IMR-90 (cell line): ENCODE results near the gene FAM168A. TPM values are rescaled to one million over a fixed set of nuclear protein-coding genes. Genes with fewer than 3 reads are reported as not detected.

Experiments used
- ATAC-seq: fragments of 200-7000 bp; cut with Tn5 transposase; 2 replicates; pipeline ENCODE4 v1.9.1; 2020; ENCODE audit warnings: low read depth, mild to moderate bottlenecking, moderate library complexity
- BruUV-seq: library from RNA; stranded (reverse); fragments of 400-500 nt; replicated peaks from 2 replicates; lab custom pipeline; 2021; lab: Mats Ljungman, UMichigan
- CTCF ChIA-PET: fragments of 300-600 bp; formaldehyde crosslinking; extraction: SDS; loops from one replicate; lab custom pipeline; 2021; ENCODE audit warnings: antibody characterized with exemption; lab: Yijun Ruan, JAX
- POLR2A ChIA-PET: fragments of 300-600 bp; sonication (Branson Sonifier 250); formaldehyde crosslinking; loops from one replicate; lab custom pipeline; 2022; ENCODE audit warnings: antibody characterized with exemption; ENCODE audit not compliant: unreplicated experiment; lab: Charles Lee
- DNase-seq: peaks from one replicate; pipeline ENCODE4 v3.0.0; 2013
- H2AFZ ChIP-seq: replicated peaks from 2 replicates; pipeline ENCODE3; 2013; ENCODE audit warnings: low read length, mild to moderate bottlenecking; ENCODE audit not compliant: poor library complexity
- H2AK5ac ChIP-seq: 2 replicates; pipeline ENCODE4 v1.6.1; 2013; ENCODE audit warnings: low read depth, low read length, inconsistent platforms
- H2AK9ac ChIP-seq: replicated peaks from 2 replicates; pipeline ENCODE3; 2013; ENCODE audit warnings: mild to moderate bottlenecking, low read depth, low read length, moderate library complexity; ENCODE audit not compliant: poor library complexity
- H2BK120ac ChIP-seq: 2 replicates; pipeline ENCODE4 v1.6.1; 2013; ENCODE audit warnings: low read depth, low read length, inconsistent platforms
- H2BK15ac ChIP-seq: 3 replicates; pipeline ENCODE4 v1.6.1; 2013; ENCODE audit warnings: low read depth, low read length, inconsistent platforms
- H2BK20ac ChIP-seq: 2 replicates; pipeline ENCODE4 v1.6.1; 2013; ENCODE audit warnings: low read depth, mild to moderate bottlenecking, inconsistent platforms, low read length, moderate library complexity
- H2BK5ac ChIP-seq: 2 replicates; pipeline ENCODE4 v1.6.1; 2013; ENCODE audit warnings: mild to moderate bottlenecking, low read depth, low read length, inconsistent platforms; ENCODE audit not compliant: poor library complexity, severe bottlenecking
- H3K14ac ChIP-seq: replicated peaks from 2 replicates; pipeline ENCODE4 v1.6.1; 2013; ENCODE audit warnings: low read depth, low read length, inconsistent platforms
- H3K18ac ChIP-seq: 2 replicates; pipeline ENCODE4 v1.6.1; 2013; ENCODE audit warnings: low read depth, low read length, control low read depth
- H3K23ac ChIP-seq: 2 replicates; pipeline ENCODE4 v1.6.1; 2013; ENCODE audit warnings: low read depth, low read length, inconsistent platforms
- H3K27ac ChIP-seq: 2 replicates; pipeline ENCODE4 v1.5.1; 2013; ENCODE audit warnings: mild to moderate bottlenecking, control low read depth, low read length; ENCODE audit not compliant: insufficient read depth
- H3K27me3 ChIP-seq: 2 replicates; pipeline ENCODE4 v1.6.1; 2013; ENCODE audit warnings: low read length; ENCODE audit not compliant: control insufficient read depth, insufficient read depth
- H3K36me3 ChIP-seq: 2 replicates; pipeline ENCODE4 v1.6.1; 2013; ENCODE audit warnings: low read length, mixed read lengths; ENCODE audit not compliant: control insufficient read depth, insufficient read depth
- H3K4ac ChIP-seq: 2 replicates; pipeline ENCODE4 v1.6.1; 2013; ENCODE audit warnings: low read depth, low read length, inconsistent platforms
- H3K4me1 ChIP-seq: 2 replicates; pipeline ENCODE4 v1.6.1; 2013; ENCODE audit warnings: low read length, mixed read lengths; ENCODE audit not compliant: control insufficient read depth, insufficient read depth
- H3K4me2 ChIP-seq: 2 replicates; pipeline ENCODE4 v1.6.1; 2013; ENCODE audit warnings: low read depth, mild to moderate bottlenecking, control low read depth, low read length, moderate library complexity
- H3K4me3 ChIP-seq: 2 replicates; pipeline ENCODE4 v1.5.1; 2013; ENCODE audit warnings: low read depth, mild to moderate bottlenecking, control low read depth, low read length, moderate library complexity; ENCODE audit not compliant: insufficient read depth
- H3K56ac ChIP-seq: 2 replicates; pipeline ENCODE4 v1.6.1; 2013; ENCODE audit warnings: low read length, inconsistent platforms; ENCODE audit not compliant: insufficient read depth; ENCODE audit errors: extremely low read depth
- H3K79me1 ChIP-seq, 2 experiments: 2 replicates each; pipeline ENCODE4 v1.6.1; 2013; ENCODE audit warnings: low read length in 2 of 2, inconsistent platforms in 1 of 2, low read depth in 1 of 2
- H3K9ac ChIP-seq: 2 replicates; pipeline ENCODE4 v1.6.1; 2013; ENCODE audit warnings: low read depth, low read length, control low read depth
- H3K9me1 ChIP-seq: 2 replicates; pipeline ENCODE4 v1.6.1; 2013; ENCODE audit warnings: low read length, inconsistent platforms; ENCODE audit not compliant: insufficient read depth
- H3K9me3 ChIP-seq: 2 replicates; pipeline ENCODE4 v1.6.1; 2013; ENCODE audit warnings: low read length; ENCODE audit not compliant: control insufficient read depth, insufficient read depth
- H4K20me1 ChIP-seq: 2 replicates; pipeline ENCODE4 v1.6.1; 2013; ENCODE audit warnings: low read length, inconsistent platforms; ENCODE audit not compliant: insufficient read depth
- H4K5ac ChIP-seq: 2 replicates; pipeline ENCODE4 v1.6.1; 2013; ENCODE audit warnings: mild to moderate bottlenecking, low read depth, low read length, control low read depth
- H4K8ac ChIP-seq, 2 experiments: 2 replicates each; pipeline ENCODE4 v1.6.1; 2013; ENCODE audit warnings: low read depth in 2 of 2, low read length in 2 of 2, control low read depth in 1 of 2, inconsistent platforms in 1 of 2
- H4K91ac ChIP-seq: 2 replicates; pipeline ENCODE4 v1.6.1; 2013; ENCODE audit warnings: low read depth, low read length, inconsistent platforms; ENCODE audit not compliant: insufficient read depth
- CHD1 ChIP-seq: IDR thresholded peaks from 2 replicates; pipeline ENCODE4 v1.6.1; 2012; ENCODE audit warnings: low read depth, low read length, improper control_type of control experiment
- FOS ChIP-seq: fragments of 150-350 bp; IDR thresholded peaks from 2 replicates; pipeline ENCODE4 v1.6.1; 2016; ENCODE audit warnings: low read depth, low read length
- MAFK ChIP-seq: IDR thresholded peaks from 2 replicates; pipeline ENCODE4 v1.6.1; 2012; ENCODE audit warnings: low read depth, low read length, improper control_type of control experiment
- MXI1 ChIP-seq: IDR thresholded peaks from 2 replicates; pipeline ENCODE4 v1.6.1; 2012; ENCODE audit warnings: low read depth, mild to moderate bottlenecking, low read length, moderate library complexity, borderline replicate concordance
- RAD21 ChIP-seq: IDR thresholded peaks from 2 replicates; pipeline ENCODE4 v1.6.1; 2012; ENCODE audit warnings: low read length, improper control_type of control experiment
- RFX5 ChIP-seq: IDR thresholded peaks from 2 replicates; pipeline ENCODE4 v1.8.0; 2012; ENCODE audit warnings: low read depth, mild to moderate bottlenecking, low read length, moderate library complexity
- SMC3 ChIP-seq: fragments of 150-350 bp; IDR thresholded peaks from 2 replicates; pipeline ENCODE4 v1.6.1; 2016; ENCODE audit warnings: low read depth, mild to moderate bottlenecking, antibody characterized with exemption, low read length, moderate library complexity
- WGBS, 2 experiments: methylation state at CpG; one replicate each; pipeline versions ENCODE4 v1.1.5 to v1.1.7; 2013; ENCODE audit warnings: missing lambda C conversion rate in 2 of 2; ENCODE audit not compliant: insufficient read length in 1 of 2; ENCODE audit errors: extremely low coverage in 2 of 2; 5-methylcytosine and 5-hydroxymethylcytosine counted together
- dilution Hi-C: fragments of 300-500 bp; cut with HindIII; formaldehyde crosslinking; loops from one replicate; pipeline ENCODE4 v1.14.3; 2018; ENCODE audit warnings: low sequenced_read_pairs; ENCODE audit not compliant: unreplicated experiment
- in situ Hi-C: fragments of 300-500 bp; cut with MboI; formaldehyde crosslinking; loops from 3 replicates; pipeline ENCODE4 v1.14.3; 2019; ENCODE audit warnings: low sequenced_read_pairs, inconsistent platforms, mixed read lengths
- intact Hi-C: fragments of 100-400 bp; cut with micrococcal nuclease; formaldehyde crosslinking; loops from 2 replicates; pipeline ENCODE4 v1.10.0; 2022
- polyA plus RNA-seq, 3 experiments: library from polyadenylated mRNA; depleted of rRNA; stranded (reverse); fragments of >200 nt; gene quantifications; 2 replicates each; pipeline ENCODE4 v1.2.3, GENCODE V29; 2012; ENCODE audit warnings: low replicate concordance in 1 of 3
- total RNA-seq: library from RNA; depleted of rRNA; stranded (reverse); fragments of >200 nt; gene quantifications from 2 replicates; pipeline ENCODE4 v1.2.3, GENCODE V29; 2012

The FAM168A gene
- total and polyA plus RNA-seq, 2 of the 4 experiments (the other 2 are of a cell fraction) = 13.1 to 22.8 TPM

- Histone ChIP-seq H4K5ac (no peak overlapping the region), H2BK120ac (no peak overlapping the region), H3K14ac (no peak overlapping the region), H3K4me2 (no peak overlapping the region), H3K79me1 (peaks cover 25 to 53% of the 10 kb centered on the region in 2 experiments), H2AFZ (no peak overlapping the region), H2BK20ac (no peak overlapping the region), H3K4ac (no peak overlapping the region), H3K4me3 (no peak overlapping the region), H2AK9ac (no peak overlapping the region), H2BK15ac (no peak overlapping the region), H3K18ac (no peak overlapping the region), H4K20me1 (peaks cover 7% of the 10 kb centered on the region; the same call in 1 of the 2 replicates), H3K23ac (no peak overlapping the region), H2BK5ac (no peak overlapping the region), H3K36me3 (no peaks in the 10 kb centered on the region), H4K91ac (no peak overlapping the region), H4K8ac (no peak overlapping the region), H3K27ac (no peak overlapping the region), H2AK5ac (no peak overlapping the region), H3K9ac (no peak overlapping the region), H3K9me3 (no peaks in the 10 kb centered on the region), H3K27me3 (no peaks in the 10 kb centered on the region), H3K9me1 (no peaks in the 10 kb centered on the region; the same call in 1 of the 2 replicates), H3K56ac (no peak overlapping the region), H3K4me1 (peaks cover 4% of the 10 kb centered on the region)
- no TSS peak for BruUV-seq
- intact Hi-C loops = no loop called here
- in situ Hi-C loops = no loop called here
- dilution Hi-C loops = no loop called here
- ATAC-seq = peak; percentile 35; the same call in 1 of the 2 replicates
- DNase-seq = peak; percentile 72
- ChIA-PET POLR2A (no interaction called here), CTCF (interaction anchor here (0.6 kb wide), 1 partner anchor 220 kb away, joined by 3 read pairs; no protein-coding TSS in a partner anchor)
- TF ChIP-seq RAD21 (no peak), SMC3 (no peak), RFX5 (no peak), MXI1 (no peak), MAFK (no peak), FOS (no peak), CHD1 (no peak)
- WGBS, 2 experiments = no CpG with 5 or more reads among the region's 1 CpG
Observed at GRCh38 chr11:73570415-73571114, 27.3 kb downstream of the FAM168A start.
